GM23248 (cell line): ENCODE measurements around the gene TAF4. TPM values are rescaled to one million over a fixed set of nuclear protein-coding genes. Genes with fewer than 3 reads are reported as not detected.

Experiments
- DNase-seq: peaks from one replicate; pipeline ENCODE4 v3.0.0-alpha.2; 2015
- H2AFZ ChIP-seq: fragments of 200-600 bp; sonication (generic); 2 replicates; pipeline ENCODE4 v1.6.1; 2016; ENCODE audit warnings: antibody characterized with exemption
- H3F3A ChIP-seq: fragments of 200-600 bp; sonication (generic); 2 replicates; pipeline ENCODE4 v1.6.1; 2016; ENCODE audit warnings: mild to moderate bottlenecking, antibody characterized with exemption, mixed run types; ENCODE audit not compliant: insufficient read depth
- H3K27ac ChIP-seq: fragments of 200-600 bp; sonication (generic); 2 replicates; pipeline ENCODE4 v1.5.1; 2016; ENCODE audit warnings: mild to moderate bottlenecking
- H3K27me3 ChIP-seq: fragments of 200-600 bp; sonication (generic); replicated peaks from 2 replicates; pipeline ENCODE4 v1.6.1; 2016; ENCODE audit warnings: mild to moderate bottlenecking; ENCODE audit not compliant: insufficient read depth
- H3K36me3 ChIP-seq: fragments of 200-600 bp; sonication (generic); 2 replicates; pipeline ENCODE4 v1.6.1; 2016; ENCODE audit warnings: low read depth, mild to moderate bottlenecking
- H3K4me1 ChIP-seq: fragments of 200-600 bp; sonication (generic); 2 replicates; pipeline ENCODE4 v1.6.1; 2016; ENCODE audit warnings: mild to moderate bottlenecking; ENCODE audit not compliant: insufficient read depth
- H3K4me2 ChIP-seq: fragments of 200-600 bp; sonication (generic); one replicate; pipeline ENCODE4 v1.6.1; 2016; ENCODE audit warnings: mild to moderate bottlenecking; ENCODE audit not compliant: unreplicated experiment
- H3K4me3 ChIP-seq: fragments of 200-600 bp; sonication (generic); 2 replicates; pipeline ENCODE4 v1.5.1; 2016; ENCODE audit warnings: mild to moderate bottlenecking
- H3K79me2 ChIP-seq: fragments of 200-600 bp; sonication (generic); 2 replicates; pipeline ENCODE4 v1.6.1; 2016; ENCODE audit warnings: mild to moderate bottlenecking; ENCODE audit not compliant: insufficient read depth
- H3K9ac ChIP-seq: fragments of 200-600 bp; sonication (generic); 2 replicates; pipeline ENCODE4 v1.6.1; 2016; ENCODE audit warnings: mild to moderate bottlenecking
- H3K9me2 ChIP-seq: fragments of 200-600 bp; sonication (generic); 2 replicates; pipeline ENCODE4 v1.6.1; 2016; ENCODE audit warnings: mixed run types, mild to moderate bottlenecking, moderate library complexity; ENCODE audit not compliant: insufficient read depth
- H3K9me3 ChIP-seq: fragments of 200-600 bp; sonication (generic); one replicate; pipeline ENCODE4 v1.6.1; 2017; ENCODE audit warnings: low read depth
- H4K20me1 ChIP-seq: fragments of 200-600 bp; sonication (generic); 2 replicates; pipeline ENCODE4 v1.6.0; 2016; ENCODE audit not compliant: insufficient read depth
- EZH2 ChIP-seq: fragments of 200-600 bp; sonication (generic); IDR thresholded peaks from 2 replicates; pipeline ENCODE4 v1.6.1; 2018; ENCODE audit warnings: antibody characterized with exemption, mild to moderate bottlenecking; ENCODE audit not compliant: insufficient read depth, poor library complexity, severe bottlenecking
- EZH2phosphoT487 ChIP-seq: fragments of 200-600 bp; sonication (generic); IDR thresholded peaks from 2 replicates; pipeline ENCODE4 v1.6.1; 2018; ENCODE audit warnings: antibody characterized with exemption, moderate library complexity, mild to moderate bottlenecking, low read depth; ENCODE audit not compliant: insufficient read depth
- WGBS, 2 experiments: methylation state at CpG; one replicate each; pipeline ENCODE4 v1.1.6; 2015 to 2017; ENCODE audit warnings: low lambda C conversion rate in 2 of 2, low coverage in 1 of 2; ENCODE audit errors: missing lambda C conversion rate in 2 of 2; 5-methylcytosine and 5-hydroxymethylcytosine counted together
- in situ Hi-C: fragments of 300-500 bp; cut with MboI; formaldehyde crosslinking; loops from 2 replicates; pipeline ENCODE4 v1.15.0; 2020
- polyA plus RNA-seq: library from polyadenylated mRNA; unstranded; fragments of >200 nt; fragmentation: Nextera tagmentation; extraction: Ambion mirVana; gene quantifications from 2 replicates; pipeline ENCODE4 v1.2.1, GENCODE V29; 2016
- total RNA-seq: library from RNA; depleted of rRNA; stranded (reverse); fragments of >200 nt; shearing (Covaris generic); gene quantifications from 2 replicates; pipeline ENCODE4 v1.2.3, GENCODE V29; 2014

TAF4 gene
- total and polyA plus RNA-seq, 2 experiments from 2014 or later: 1.4 to 2.9 TPM

DNA sequence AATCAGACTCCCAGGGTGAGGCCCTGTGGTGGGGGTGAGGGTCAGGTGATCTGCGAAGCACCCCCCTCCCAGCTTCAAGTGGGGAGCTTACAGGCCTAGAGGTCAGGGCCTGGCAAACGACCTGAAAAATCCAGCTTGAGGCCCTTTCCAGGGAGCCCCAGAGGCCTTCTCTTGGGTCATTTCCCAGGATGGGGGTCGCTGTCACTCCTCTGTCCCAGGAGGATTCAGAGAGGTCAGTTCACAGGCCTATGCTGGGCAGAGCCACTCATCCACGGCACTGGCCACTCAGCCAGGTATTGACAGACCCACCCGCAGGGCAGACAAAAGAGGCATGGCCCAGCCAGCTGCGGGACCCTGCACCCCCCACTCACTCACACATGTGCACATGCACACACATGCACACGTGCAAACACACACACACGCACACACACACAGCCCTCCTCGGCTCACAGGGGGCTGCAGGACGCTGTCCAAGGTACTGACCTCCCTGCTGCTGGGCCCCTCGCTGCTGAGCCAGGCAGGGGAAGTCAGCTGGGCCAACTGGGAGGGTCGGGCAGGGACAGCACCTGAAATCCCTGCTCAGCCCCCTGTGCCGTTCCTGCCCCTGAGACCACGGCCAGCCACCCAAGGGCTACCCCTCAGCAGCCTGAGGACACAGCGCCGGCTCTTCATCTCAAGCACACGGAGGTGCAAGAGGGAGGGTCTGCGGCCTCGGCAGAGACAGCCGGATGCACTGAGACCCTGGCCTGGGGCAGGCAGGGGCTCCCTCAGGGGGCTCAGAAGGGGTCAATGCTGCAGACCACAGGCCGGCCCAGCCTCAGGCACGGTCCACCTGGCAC lies 113.8 kb downstream of the TAF4 start:
- 22 to 32% methylated on average over 17 to 20 of the region's 22 CpGs for WGBS, 2 experiments

GRCh38 chr20:61950641-61951071 lies 115.0 kb downstream of the TAF4 start:
- no peaks in the 10 kb centered on the region for H3K9me3 ChIP-seq
- no peaks in the 10 kb centered on the region for H3K36me3 ChIP-seq
- no peaks in the 10 kb centered on the region for H3K4me1 ChIP-seq
- no peaks in the 10 kb centered on the region for H3K9me2 ChIP-seq
- no peak overlapping the region for H3K27ac ChIP-seq
- no peak overlapping the region for H3K4me2 ChIP-seq
- TF ChIP-seq EZH2 (no peak), EZH2phosphoT487 (no peak)
- H4K20me1 ChIP-seq: no peaks in the 10 kb centered on the region
- no peaks in the 10 kb centered on the region for H3F3A ChIP-seq
- in situ Hi-C loops: no loop called here
- H3K79me2 ChIP-seq: no peaks in the 10 kb centered on the region
- H2AFZ ChIP-seq: no peak overlapping the region
- no peak overlapping the region for H3K9ac ChIP-seq
- no peak for DNase-seq
- no peak overlapping the region for H3K4me3 ChIP-seq
- peaks cover 6% of the 10 kb centered on the region for H3K27me3 ChIP-seq
- WGBS, 2 experiments: 33 to 34% methylated on average over 5 to 7 of the region's 7 CpGs

More for the DNA sequence above, 113.8 kb downstream of the TAF4 start:
- Histone ChIP-seq H3F3A (no peaks in the 10 kb centered on the region), H3K36me3 (no peaks in the 10 kb centered on the region), H3K27me3 (peaks cover 16% of the 10 kb centered on the region), H3K4me3 (no peak overlapping the region), H3K4me2 (no peak overlapping the region), H3K27ac (no peak overlapping the region), H3K4me1 (no peaks in the 10 kb centered on the region), H4K20me1 (no peaks in the 10 kb centered on the region), H3K9me3 (no peaks in the 10 kb centered on the region), H3K9me2 (no peaks in the 10 kb centered on the region), H3K9ac (no peak overlapping the region), H3K79me2 (no peaks in the 10 kb centered on the region), H2AFZ (no peak overlapping the region)
- TF ChIP-seq EZH2phosphoT487 (no peak), EZH2 (no peak)
- peak; percentile 17 for DNase-seq
- in situ Hi-C loops: no loop called here

DNA sequence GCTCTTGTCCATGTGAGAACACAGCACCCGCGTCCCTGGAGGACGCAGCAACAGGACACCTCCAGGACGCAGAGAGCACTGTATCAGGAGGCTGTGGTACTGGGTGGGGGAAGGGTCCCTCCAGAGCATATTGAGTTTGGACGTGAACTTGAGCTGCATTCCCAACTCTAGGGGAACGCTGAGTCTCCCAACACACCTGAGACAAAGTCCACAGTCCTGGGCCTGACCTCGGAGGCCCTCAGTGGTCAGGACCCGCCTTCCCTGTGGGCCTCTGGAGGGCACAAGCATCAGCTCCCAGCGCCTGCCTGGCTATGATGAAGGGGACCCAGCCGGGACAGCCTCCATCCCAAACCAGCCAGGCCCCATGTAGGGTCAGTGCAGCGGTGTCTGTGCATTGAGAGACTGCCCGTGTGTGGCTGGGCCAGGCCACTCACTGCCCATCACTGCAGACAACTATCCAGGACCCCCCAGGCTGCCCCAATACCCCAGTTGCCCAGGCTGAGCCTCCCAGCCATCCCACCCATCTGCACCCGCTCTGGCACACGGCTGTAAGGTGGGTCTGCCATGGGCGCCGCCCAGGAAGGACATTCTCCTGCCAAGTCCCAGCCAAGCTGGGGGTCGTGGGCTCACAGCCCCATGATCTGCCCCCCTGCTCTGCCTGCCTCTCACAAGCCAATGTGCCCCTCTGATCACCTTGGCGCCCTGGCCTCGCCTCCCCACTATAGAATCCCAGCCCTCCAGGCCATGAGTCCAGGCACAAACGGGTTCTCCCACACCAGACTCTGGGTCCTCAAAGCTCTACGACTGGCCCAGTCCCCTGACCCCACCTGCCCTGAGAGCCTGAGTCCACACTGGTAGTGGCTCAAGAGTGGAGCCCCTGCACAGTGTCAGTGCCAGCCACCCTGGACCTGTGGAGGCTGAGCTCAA lies 115.7 kb downstream of the TAF4 start:
- H3K9me3 ChIP-seq: no peaks in the 10 kb centered on the region
- no peak overlapping the region for H3K4me3 ChIP-seq
- H3K9me2 ChIP-seq: no peaks in the 10 kb centered on the region
- no peak overlapping the region for H3K4me2 ChIP-seq
- H2AFZ ChIP-seq: no peak overlapping the region
- no peaks in the 10 kb centered on the region for H3F3A ChIP-seq
- H3K27ac ChIP-seq: no peak overlapping the region
- WGBS, 2 experiments: 56 to 61% methylated on average over 21 of the region's 21 CpGs
- H3K79me2 ChIP-seq: no peaks in the 10 kb centered on the region
- H3K9ac ChIP-seq: no peak overlapping the region
- no peaks in the 10 kb centered on the region for H3K36me3 ChIP-seq
- no peak for DNase-seq
- no peaks in the 10 kb centered on the region for H3K4me1 ChIP-seq
- no peaks in the 10 kb centered on the region; the same call in 1 of the 2 replicates for H3K27me3 ChIP-seq
- in situ Hi-C loops: no loop called here
- H4K20me1 ChIP-seq: no peaks in the 10 kb centered on the region
- TF ChIP-seq EZH2phosphoT487 (no peak), EZH2 (no peak)

DNA sequence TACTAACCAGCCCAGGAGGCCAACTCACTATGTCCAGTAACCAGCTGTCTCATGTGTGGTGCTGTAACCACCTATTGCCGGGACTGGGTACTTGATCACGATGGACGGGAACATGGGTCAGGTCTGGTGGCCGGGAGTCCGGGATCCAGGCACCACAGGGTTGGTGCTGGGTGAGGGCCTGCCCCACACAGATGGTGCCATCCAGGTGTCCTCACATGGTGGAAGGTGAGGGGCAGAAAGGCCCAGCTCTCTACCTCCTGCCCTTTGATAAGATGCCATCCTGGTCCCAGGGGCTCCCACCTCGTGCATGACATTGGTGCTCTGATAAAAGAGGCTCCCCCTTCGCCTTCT lies 116.3 kb downstream of the TAF4 start:
- Histone ChIP-seq H3K4me2 (no peak overlapping the region), H3K9me3 (no peaks in the 10 kb centered on the region), H3K79me2 (no peaks in the 10 kb centered on the region), H2AFZ (no peak overlapping the region), H3K4me1 (no peaks in the 10 kb centered on the region), H3K9me2 (no peaks in the 10 kb centered on the region), H3F3A (no peaks in the 10 kb centered on the region), H3K9ac (no peak overlapping the region), H3K27ac (no peak overlapping the region), H3K27me3 (no peaks in the 10 kb centered on the region; the same call in 1 of the 2 replicates), H3K4me3 (no peak overlapping the region), H3K36me3 (no peaks in the 10 kb centered on the region), H4K20me1 (no peaks in the 10 kb centered on the region)
- WGBS, 2 experiments: 76% methylated on average over 7 of the region's 7 CpGs
- no peak for DNase-seq
- no peak for TF ChIP-seq EZH2phosphoT487
- TF ChIP-seq EZH2: no peak
- in situ Hi-C loops: no loop called here
